Keratinocyte (primary cell): ENCODE results near the gene SCAF8. TPM values are rescaled to one million over a fixed set of nuclear protein-coding genes. Genes with fewer than 3 reads are reported as not detected.

ENCODE experiments used
- DNase-seq: peaks from one replicate; pipeline ENCODE4 v3.0.0-alpha.2; 2011; ENCODE audit warnings: low read depth, missing footprints, low spot score
- FAIRE-seq: peaks from 2 replicates; lab custom pipeline; 2011; peaks lifted over from hg19 to GRCh38; lab: Jason Lieb, UNC
- H2AFZ ChIP-seq: 2 replicates; pipeline ENCODE4 v1.6.0; 2012; ENCODE audit warnings: low read length, control low read depth, inconsistent platforms; ENCODE audit not compliant: control insufficient read depth
- H3K27ac ChIP-seq: 2 replicates; pipeline ENCODE4 v1.5.1; 2011; ENCODE audit warnings: low read length; ENCODE audit not compliant: control insufficient read depth, insufficient read depth
- H3K27me3 ChIP-seq: 3 replicates; pipeline ENCODE4 v1.6.0; 2011; ENCODE audit warnings: low read length; ENCODE audit not compliant: control insufficient read depth, insufficient read depth; ENCODE audit errors: extremely low read depth
- H3K36me3 ChIP-seq, 2 experiments: 2 replicates in 1 of 2; 3 replicates in 1 of 2; pipeline ENCODE4 v1.5.1; 2011; ENCODE audit warnings: low read length in 2 of 2, mild to moderate bottlenecking in 1 of 2; ENCODE audit not compliant: control insufficient read depth in 2 of 2, insufficient read depth in 2 of 2; ENCODE audit errors: extremely low read depth in 1 of 2
- H3K4me1 ChIP-seq: 3 replicates; pipeline ENCODE4 v1.5.1; 2011; ENCODE audit warnings: low read length; ENCODE audit not compliant: control insufficient read depth, insufficient read depth; ENCODE audit errors: extremely low read depth
- H3K4me2 ChIP-seq: 3 replicates; pipeline ENCODE4 v1.6.0; 2011; ENCODE audit warnings: low read depth, low read length; ENCODE audit not compliant: control insufficient read depth, insufficient read depth; ENCODE audit errors: extremely low read depth
- H3K4me3 ChIP-seq, 3 experiments: fragments of 200-600 bp in 1 of 3; sonication (generic) in 1 of 3; 2 replicates in 2 of 3; 3 replicates in 1 of 3; pipeline ENCODE4 v1.5.1; 2011 to 2016; ENCODE audit warnings: low read length in 3 of 3, mild to moderate bottlenecking in 3 of 3, control low read depth in 2 of 3, inconsistent platforms in 1 of 3, low read depth in 1 of 3, mixed read lengths in 1 of 3, mixed run types in 1 of 3, moderate library complexity in 1 of 3; ENCODE audit not compliant: control insufficient read depth in 2 of 3, insufficient read depth in 2 of 3; ENCODE audit errors: extremely low read depth in 1 of 3
- H3K79me2 ChIP-seq: 2 replicates; pipeline ENCODE4 v1.6.0; 2012; ENCODE audit warnings: low read length; ENCODE audit not compliant: control insufficient read depth, insufficient read depth
- H3K9ac ChIP-seq: 3 replicates; pipeline ENCODE4 v1.6.0; 2011; ENCODE audit warnings: low read length; ENCODE audit not compliant: control insufficient read depth, insufficient read depth; ENCODE audit errors: extremely low read depth
- H3K9me1 ChIP-seq: 3 replicates; pipeline ENCODE4 v1.6.0; 2011; ENCODE audit warnings: low read length; ENCODE audit not compliant: control insufficient read depth, insufficient read depth; ENCODE audit errors: extremely low read depth
- H3K9me3 ChIP-seq: 2 replicates; pipeline ENCODE4 v1.5.1; 2012; ENCODE audit warnings: low read depth, low read length; ENCODE audit not compliant: control insufficient read depth
- H4K20me1 ChIP-seq: 3 replicates; pipeline ENCODE4 v1.6.0; 2011; ENCODE audit warnings: low read length; ENCODE audit not compliant: control insufficient read depth, insufficient read depth; ENCODE audit errors: extremely low read depth
- CTCF ChIP-seq, 3 experiments: IDR thresholded peaks in 1 of 3; conservative IDR thresholded peaks in 1 of 3; optimal IDR thresholded peaks in 1 of 3; 2 replicates in 2 of 3; 3 replicates in 1 of 3; pipeline versions ENCODE3 to v1.5.1; 2011; ENCODE audit warnings: low read length in 3 of 3, mild to moderate bottlenecking in 3 of 3, moderate library complexity in 2 of 3, control low read depth in 1 of 3, inconsistent platforms in 1 of 3; ENCODE audit not compliant: insufficient read depth in 2 of 3; ENCODE audit errors: extremely low read depth in 1 of 3
- EZH2 ChIP-seq: IDR thresholded peaks from one replicate; pipeline ENCODE4 v1.6.1; 2012; ENCODE audit warnings: inconsistent platforms, mild to moderate bottlenecking, low read length, moderate library complexity
- dilution Hi-C: fragments of 300-500 bp; cut with MboI; formaldehyde crosslinking; loops from one replicate; pipeline ENCODE4 v1.7.0; 2020; ENCODE audit warnings: low sequenced_read_pairs; ENCODE audit not compliant: extremely low pct_ligation_motif_present
- polyA plus RNA-seq, 5 experiments: library from polyadenylated mRNA; depleted of rRNA in 3 of 5; stranded (reverse) in 3 of 5; stranded (forward) in 1 of 5; unstranded in 1 of 5; fragments of >200 nt; gene quantifications; 1 replicate in 1 of 5; 2 replicates in 3 of 5; 3 replicates in 1 of 5; pipeline versions ENCODE4 v1.2.1 to v1.2.3, GENCODE V29; 2011 to 2012; ENCODE audit warnings: missing spikeins in 2 of 5, low read depth in 1 of 5, low replicate concordance in 1 of 5

Gene SCAF8
- polyA plus RNA-seq, 1 donor (not counting 4 experiments of a cell fraction or from before 2014, with no cell fraction given) = 19.1 TPM

GRCh38 chr6:154841109-154841508 lies 107.9 kb downstream of the SCAF8 start:
- TF ChIP-seq CTCF (optimal IDR thresholded peaks at IDR 0.05 in 1 of 3, IDR thresholded peaks at IDR 0.05 in 1 of 3, conservative IDR thresholded peaks at IDR 0.05 in 1 of 3; ENCODE audit: extremely low read depth in 1 of 3, insufficient read depth in 2 of 3, low read length in 3 of 3) (no peak), EZH2 (no peak)
- Histone ChIP-seq H3K9ac (no peak overlapping the region), H3K4me2 (no peak overlapping the region), H3K9me1 (no peaks in the 10 kb centered on the region), H4K20me1 (no peaks in the 10 kb centered on the region), H2AFZ (no peak overlapping the region), H3K36me3 (peaks cover 0 to 1% of the 10 kb centered on the region in 2 experiments), H3K27me3 (no peaks in the 10 kb centered on the region), H3K4me3 (no peak overlapping the region), H3K27ac (no peak overlapping the region), H3K79me2 (peaks cover 28% of the 10 kb centered on the region), H3K4me1 (no peaks in the 10 kb centered on the region), H3K9me3 (no peaks in the 10 kb centered on the region)
- DNase-seq (no peak), FAIRE-seq (no peak)
- dilution Hi-C loops = no loop called here

- TF ChIP-seq EZH2 (no peak), CTCF (optimal IDR thresholded peaks at IDR 0.05 in 1 of 3, IDR thresholded peaks at IDR 0.05 in 1 of 3, conservative IDR thresholded peaks at IDR 0.05 in 1 of 3; ENCODE audit: extremely low read depth in 1 of 3, insufficient read depth in 2 of 3, low read length in 3 of 3) (no peak)
- peaks cover 33% of the 10 kb centered on the region for H3K79me2 ChIP-seq
- no peak overlapping the region for H3K9ac ChIP-seq
Measured at GRCh38 chr6:154842833-154843232, 109.6 kb downstream of the SCAF8 start.

More at GRCh38 chr6:154842833-154843232, 109.6 kb downstream of the SCAF8 start:
- no peak overlapping the region for H3K4me3 ChIP-seq
- H3K4me1 ChIP-seq = no peaks in the 10 kb centered on the region
- DNase-seq = no peak
- FAIRE-seq = no peak
- H3K4me2 ChIP-seq = no peak overlapping the region
- H4K20me1 ChIP-seq = no peaks in the 10 kb centered on the region
- no peak overlapping the region for H3K27ac ChIP-seq
- peaks cover 0 to 1% of the 10 kb centered on the region in 2 experiments for H3K36me3 ChIP-seq
- H3K9me1 ChIP-seq = no peaks in the 10 kb centered on the region
- no peak overlapping the region for H2AFZ ChIP-seq
- dilution Hi-C loops = no loop called here
- no peaks in the 10 kb centered on the region for H3K9me3 ChIP-seq
- no peaks in the 10 kb centered on the region for H3K27me3 ChIP-seq
